Measurements from ENCODE around the gene CDC42EP3. TPM values are rescaled to one million over a fixed set of nuclear protein-coding genes. Genes with fewer than 3 reads are reported as not detected.

Gene CDC42EP3
- total RNA-seq, 4 donors from 2014 or later = 14.0 to 42.6 (median 28.7) TPM

DNA sequence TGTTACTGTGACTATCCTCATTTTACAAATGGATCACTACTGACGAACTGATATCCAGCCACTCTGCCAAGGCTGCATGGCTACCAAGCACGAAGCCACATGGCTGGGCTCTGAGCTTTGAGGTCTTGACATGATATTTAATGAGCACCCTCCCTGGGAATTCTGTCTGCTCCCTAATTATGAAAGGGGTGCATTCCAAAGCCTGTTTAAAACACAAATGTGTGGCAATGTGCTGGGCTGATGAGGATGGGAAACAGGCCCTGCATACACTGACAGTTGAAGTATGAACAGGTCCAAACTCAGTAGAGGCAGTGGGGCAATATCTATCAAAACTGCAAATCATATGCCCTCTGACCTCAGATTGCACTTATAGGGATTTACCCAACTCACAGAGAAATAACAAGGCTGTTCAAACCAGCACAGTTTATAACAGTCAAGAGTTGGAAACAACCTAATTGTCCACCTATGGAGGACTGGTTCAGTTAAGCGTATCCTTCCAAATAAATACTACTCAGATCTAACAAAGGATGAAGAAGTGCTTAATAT lies 20.8 kb downstream of the CDC42EP3 start:
- DNase-seq (ENCODE audit: low spot score in 2 of 2) = no peak
- WGBS, 2 donors = 89 to 98% methylated on average over 3 of the region's 3 CpGs
- TF ChIP-seq POLR2A (IDR thresholded peaks at IDR 0.05) = no peak
- no peak for TF ChIP-seq CTCF (IDR thresholded peaks at IDR 0.05)
- no peak overlapping the region for H3K4me3 ChIP-seq (ENCODE audit: low read depth, poor library complexity, severe bottlenecking)
- intact Hi-C loops (cut with DNase I; ENCODE audit: low total_unique reads) = no loop called here

DNA sequence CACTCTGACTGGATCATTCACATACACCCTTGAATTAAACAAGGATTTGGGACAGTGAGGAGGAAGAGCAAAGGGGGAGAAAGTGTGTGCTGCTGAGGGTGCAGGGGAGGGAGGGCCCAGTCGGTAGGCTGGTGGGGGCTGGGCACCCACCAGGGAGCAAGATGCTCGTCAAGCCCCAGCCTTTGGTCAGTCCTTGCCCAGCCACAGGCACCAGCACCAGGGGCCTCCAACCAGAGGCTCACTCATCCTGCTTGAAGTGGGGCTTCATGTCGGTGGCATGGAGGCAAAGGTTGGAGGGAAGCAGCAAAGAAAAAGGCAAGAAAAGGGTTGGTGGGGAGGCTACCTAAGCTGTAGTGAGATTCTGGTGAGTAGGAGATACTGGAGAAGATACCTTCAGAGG lies 21.9 kb downstream of the CDC42EP3 start:
- no peak for DNase-seq (ENCODE audit: low spot score in 2 of 2)
- 91% methylated on average over 3 of the region's 3 CpGs for WGBS, 2 donors
- no peak for TF ChIP-seq CTCF (IDR thresholded peaks at IDR 0.05)
- no peak for TF ChIP-seq POLR2A (IDR thresholded peaks at IDR 0.05)
- H3K4me3 ChIP-seq (ENCODE audit: low read depth, poor library complexity, severe bottlenecking) = no peak overlapping the region
- intact Hi-C loops (cut with DNase I; ENCODE audit: low total_unique reads) = no loop called here

GRCh38 chr2:37648331-37649011 lies 23.0 kb downstream of the CDC42EP3 start:
- H3K4me3 ChIP-seq (ENCODE audit: low read depth, poor library complexity, severe bottlenecking) = no peak overlapping the region
- peak in 1 of 2 donors; percentile 89 for DNase-seq (ENCODE audit: low spot score in 2 of 2)
- 48 to 60% methylated on average over 9 of the region's 9 CpGs for WGBS, 2 donors
- TF ChIP-seq POLR2A (IDR thresholded peaks at IDR 0.05) (no peak), CTCF (IDR thresholded peaks at IDR 0.05) (no peak)
- intact Hi-C loops (cut with DNase I; ENCODE audit: low total_unique reads) = no loop called here

GRCh38 chr2:37647971-37648330 lies 23.5 kb downstream of the CDC42EP3 start:
- DNase-seq (ENCODE audit: low spot score in 2 of 2) = no peak
- no peak overlapping the region for H3K4me3 ChIP-seq (ENCODE audit: low read depth, poor library complexity, severe bottlenecking)
- TF ChIP-seq POLR2A (IDR thresholded peaks at IDR 0.05) = no peak
- TF ChIP-seq CTCF (IDR thresholded peaks at IDR 0.05) = no peak
- intact Hi-C loops (cut with DNase I; ENCODE audit: low total_unique reads) = no loop called here
- 83 to 94% methylated on average over 2 of the region's 2 CpGs for WGBS, 2 donors

- intact Hi-C loops (cut with DNase I; ENCODE audit: low total_unique reads) = no loop called here
- DNase-seq (ENCODE audit: low spot score in 2 of 2) = no peak
- no peak for TF ChIP-seq CTCF (IDR thresholded peaks at IDR 0.05)
- 93 to 95% methylated on average over 9 of the region's 9 CpGs for WGBS, 2 donors
- no peak overlapping the region for H3K4me3 ChIP-seq (ENCODE audit: low read depth, poor library complexity, severe bottlenecking)
These were observed 25.6 kb downstream of the CDC42EP3 start for GRCh38 chr2:37645836-37646235.

DNA sequence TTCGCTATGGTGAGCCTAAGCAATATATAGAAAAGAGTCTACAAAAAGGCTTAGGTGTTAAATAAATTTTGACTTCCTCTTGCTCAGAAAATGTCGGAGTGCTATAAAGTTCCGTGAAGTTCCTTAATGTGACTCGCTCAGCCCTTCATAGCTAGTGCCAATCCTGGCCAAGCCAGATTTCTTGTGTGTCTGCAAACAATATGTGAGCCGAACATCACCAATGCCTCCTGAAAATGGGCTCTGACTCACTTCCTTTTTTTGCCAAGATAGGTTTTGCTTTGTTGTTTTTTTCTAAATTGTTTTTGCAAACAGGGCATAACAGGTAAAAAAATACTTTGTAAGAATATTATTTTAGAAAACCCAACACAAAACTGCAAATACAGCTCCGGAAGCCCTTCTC lies 26.1 kb downstream of the CDC42EP3 start:
- intact Hi-C loops (cut with DNase I; ENCODE audit: low total_unique reads) = no loop called here
- H3K4me3 ChIP-seq (ENCODE audit: low read depth, poor library complexity, severe bottlenecking) = no peak overlapping the region
- TF ChIP-seq CTCF (IDR thresholded peaks at IDR 0.05) (no peak), POLR2A (IDR thresholded peaks at IDR 0.05) (no peak)
- 64 to 86% methylated on average over 6 of the region's 6 CpGs for WGBS, 2 donors
- no peak for DNase-seq (ENCODE audit: low spot score in 2 of 2)
